Mesothelial cell of epicardium (in vitro differentiated cells): ENCODE measurements around the gene CLASP2. TPM values are rescaled to one million over a fixed set of nuclear protein-coding genes. Genes with fewer than 3 reads are reported as not detected.
"Not testable (repeated sequence)": the region's sequence is repeated elsewhere in the genome, so short reads cannot be mapped to it uniquely, and the experiment has no call there.

Experiments used
- DNase-seq, 2 experiments: peaks; one replicate each; pipeline ENCODE4 v3.0.0; 2021; ENCODE audit warnings: low spot score in 2 of 2; ENCODE audit not compliant: unreplicated experiment in 2 of 2
- H3K27ac Mint-ChIP-seq: 2 replicates; pipeline ENCODE4 v1.8.0; 2021; ENCODE audit warnings: mixed read lengths
- H3K27me3 Mint-ChIP-seq: 2 replicates; pipeline ENCODE4 v1.8.0; 2021; ENCODE audit warnings: low read depth, mixed read lengths
- H3K36me3 Mint-ChIP-seq: 2 replicates; pipeline ENCODE4 v1.8.0; 2021; ENCODE audit warnings: mixed read lengths
- H3K4me1 Mint-ChIP-seq: 2 replicates; pipeline ENCODE4 v1.8.0; 2021; ENCODE audit warnings: mixed read lengths
- H3K4me3 Mint-ChIP-seq: 2 replicates; pipeline ENCODE4 v1.8.0; 2021; ENCODE audit warnings: mild to moderate bottlenecking, moderate library complexity, mixed read lengths
- H3K9me3 Mint-ChIP-seq: 2 replicates; pipeline ENCODE4 v1.8.0; 2021; ENCODE audit warnings: mixed read lengths
- total RNA-seq: library from RNA; stranded (reverse); gene quantifications from 3 replicates; pipeline ENCODE4 v1.2.1, GENCODE V29; 2021
- TF ChIP-seq, protein P1 (sequence below): fragments of 200-600 bp; sonication (generic); IDR thresholded peaks from one replicate; pipeline ENCODE4 v1.5.0; 2021; ENCODE audit warnings: antibody characterized with exemption; ENCODE audit not compliant: unreplicated experiment

The CLASP2 gene
- 57.6 to 71.3 TPM (median 64.4 TPM) in 3 replicates for total RNA-seq

DNA sequence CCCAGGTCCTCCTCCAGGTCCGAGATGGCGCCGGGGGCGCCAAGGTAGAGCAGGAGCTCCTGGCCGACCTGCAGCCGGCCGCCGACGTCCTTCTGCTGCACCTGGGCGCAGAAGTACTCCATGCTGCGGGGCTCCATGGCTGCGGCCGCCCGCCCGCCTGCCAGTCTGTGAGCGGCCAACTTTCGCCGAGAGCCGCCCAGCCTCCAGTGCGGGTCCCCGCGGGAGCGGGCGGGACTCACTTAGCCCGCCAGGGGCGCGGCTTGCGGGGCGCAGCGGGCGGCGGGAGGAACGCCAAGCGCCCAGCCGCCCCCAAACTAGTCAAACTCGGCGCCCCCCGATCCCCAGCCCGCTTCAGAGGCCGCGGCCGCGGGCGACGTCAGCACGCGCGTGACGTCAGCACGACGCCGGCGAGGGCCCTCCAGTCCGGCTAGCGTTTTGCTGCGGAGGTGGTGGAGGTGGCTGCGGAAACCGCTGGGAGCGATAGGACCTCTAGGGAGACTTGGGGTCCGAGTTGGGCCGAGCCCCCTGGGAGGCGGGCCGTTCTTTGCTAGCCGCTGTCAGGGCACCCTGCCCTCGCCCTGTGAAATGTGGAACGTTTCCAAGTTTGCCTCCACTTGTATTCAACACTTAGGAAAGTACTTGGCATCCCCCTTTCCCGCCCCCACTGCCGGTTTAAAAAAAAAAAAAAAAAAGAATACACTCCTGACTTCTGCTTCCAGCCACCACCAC, at the start of gene CLASP2:
Gene CLASP2 (minus strand): TSS at position 389 of the 729 bp plus-strand sequence. CDS start 252 bp downstream, at position 137.
- DNase-seq, result peak; percentile 77 to 88
- peaks cover 9% of the 10 kb centered on the region for H3K4me1 Mint-ChIP-seq
- H3K27ac Mint-ChIP-seq, result peak within 1 kb of the TSS; percentile 98
- no peaks in the 10 kb centered on the region for H3K9me3 Mint-ChIP-seq
- TF ChIP-seq, protein P1, sequence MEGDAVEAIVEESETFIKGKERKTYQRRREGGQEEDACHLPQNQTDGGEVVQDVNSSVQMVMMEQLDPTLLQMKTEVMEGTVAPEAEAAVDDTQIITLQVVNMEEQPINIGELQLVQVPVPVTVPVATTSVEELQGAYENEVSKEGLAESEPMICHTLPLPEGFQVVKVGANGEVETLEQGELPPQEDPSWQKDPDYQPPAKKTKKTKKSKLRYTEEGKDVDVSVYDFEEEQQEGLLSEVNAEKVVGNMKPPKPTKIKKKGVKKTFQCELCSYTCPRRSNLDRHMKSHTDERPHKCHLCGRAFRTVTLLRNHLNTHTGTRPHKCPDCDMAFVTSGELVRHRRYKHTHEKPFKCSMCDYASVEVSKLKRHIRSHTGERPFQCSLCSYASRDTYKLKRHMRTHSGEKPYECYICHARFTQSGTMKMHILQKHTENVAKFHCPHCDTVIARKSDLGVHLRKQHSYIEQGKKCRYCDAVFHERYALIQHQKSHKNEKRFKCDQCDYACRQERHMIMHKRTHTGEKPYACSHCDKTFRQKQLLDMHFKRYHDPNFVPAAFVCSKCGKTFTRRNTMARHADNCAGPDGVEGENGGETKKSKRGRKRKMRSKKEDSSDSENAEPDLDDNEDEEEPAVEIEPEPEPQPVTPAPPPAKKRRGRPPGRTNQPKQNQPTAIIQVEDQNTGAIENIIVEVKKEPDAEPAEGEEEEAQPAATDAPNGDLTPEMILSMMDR, result peak; percentile 46
- no peaks in the 10 kb centered on the region for H3K27me3 Mint-ChIP-seq
- no peak within 1 kb of the TSS for H3K4me3 Mint-ChIP-seq
- H3K36me3 Mint-ChIP-seq, result no peaks in the 10 kb centered on the region

DNA sequence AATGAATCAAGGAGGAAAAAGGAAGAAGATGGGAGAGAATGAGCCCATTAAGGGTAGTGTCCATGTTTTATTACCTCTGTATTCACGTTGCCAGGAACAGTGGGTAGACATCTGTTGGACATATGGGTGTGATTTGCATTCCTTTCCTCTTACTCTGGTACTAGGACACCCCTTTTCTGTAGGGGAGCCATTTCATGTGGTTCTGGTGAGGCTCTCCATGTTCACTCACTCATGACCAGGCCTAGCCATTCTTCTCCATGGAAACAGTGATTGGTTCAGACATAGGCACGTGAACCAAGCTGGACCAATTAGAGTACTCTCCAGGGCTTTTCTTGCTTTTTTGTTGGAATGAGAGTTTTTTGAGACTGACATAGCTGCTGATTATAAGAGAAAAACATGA, 40.8 kb upstream of the CLASP2 start:
- H3K36me3 Mint-ChIP-seq, result no peaks in the 10 kb centered on the region
- no peaks in the 10 kb centered on the region for H3K27me3 Mint-ChIP-seq
- no peak overlapping the region for H3K27ac Mint-ChIP-seq
- no peak for DNase-seq
- H3K9me3 Mint-ChIP-seq, result peaks cover 27% of the 10 kb centered on the region
- no peaks in the 10 kb centered on the region for H3K4me1 Mint-ChIP-seq
- no peak overlapping the region for H3K4me3 Mint-ChIP-seq
- TF ChIP-seq, protein P1, result no peak

DNA sequence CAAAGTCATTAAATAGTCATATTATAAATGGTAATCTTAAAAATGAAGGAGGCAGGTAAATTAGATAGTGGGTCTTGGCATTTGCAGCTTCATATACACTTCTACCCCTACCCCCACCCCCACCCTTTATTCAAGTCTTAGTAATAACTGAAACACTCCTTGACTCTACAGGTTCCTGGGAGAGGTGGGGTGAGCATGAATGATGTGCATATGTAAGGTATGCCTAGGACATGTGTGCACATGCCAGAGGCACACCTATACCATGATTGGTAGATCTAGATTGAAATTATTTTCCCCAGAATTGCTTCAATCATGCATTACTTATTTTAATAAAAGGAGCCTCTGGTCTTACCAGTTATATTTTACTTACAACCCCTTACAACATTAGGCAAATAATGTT, 40.2 kb upstream of the CLASP2 start:
- Mint-ChIP-seq H3K27ac (no peak overlapping the region), H3K9me3 (peaks cover 27% of the 10 kb centered on the region), H3K36me3 (no peaks in the 10 kb centered on the region), H3K27me3 (no peaks in the 10 kb centered on the region), H3K4me3 (no peak overlapping the region), H3K4me1 (no peaks in the 10 kb centered on the region)
- no peak for DNase-seq
- TF ChIP-seq, protein P1, result no peak

DNA sequence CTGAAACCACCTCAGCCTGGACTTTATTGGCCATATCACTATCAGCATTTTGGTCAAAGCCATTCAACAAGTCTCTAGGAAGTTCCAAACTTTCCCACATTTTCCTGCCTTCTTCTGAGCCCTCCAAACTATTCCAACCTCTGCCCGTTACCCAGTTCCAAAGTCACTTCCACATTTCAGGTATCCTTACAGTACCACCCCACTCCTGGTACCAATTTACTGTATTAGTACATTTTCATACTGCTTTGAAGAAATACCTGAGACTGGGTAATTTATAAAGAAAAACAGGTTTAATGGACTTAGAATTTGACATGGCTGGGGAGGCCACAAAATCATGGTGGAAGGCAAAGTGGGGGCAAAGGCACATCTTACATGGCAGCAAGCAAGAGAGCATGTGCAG, 36.3 kb upstream of the CLASP2 start:
- peaks cover 24% of the 10 kb centered on the region for H3K9me3 Mint-ChIP-seq
- not testable (repeated sequence) for H3K4me3 Mint-ChIP-seq, H3K36me3 Mint-ChIP-seq, H3K4me1 Mint-ChIP-seq, H3K27me3 Mint-ChIP-seq, DNase-seq, H3K27ac Mint-ChIP-seq

DNA sequence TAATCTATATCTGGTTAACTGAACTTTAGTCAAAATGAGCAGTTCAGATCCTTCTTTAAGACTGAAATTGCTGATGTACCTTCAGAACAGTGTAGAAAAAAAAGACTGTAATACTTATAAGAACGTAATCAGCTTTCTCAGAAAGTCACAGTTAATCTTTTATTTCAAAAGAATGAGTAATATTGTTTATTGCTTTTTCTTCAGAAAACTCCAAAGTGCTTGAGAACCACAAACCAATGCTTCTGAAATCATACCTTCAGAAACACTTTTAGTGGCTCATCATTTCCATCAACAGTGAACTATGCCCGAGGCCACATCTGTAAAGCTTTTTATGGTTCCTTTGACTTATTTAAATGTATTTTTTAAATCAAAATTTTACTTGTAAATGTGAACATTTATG, 33.3 kb upstream of the CLASP2 start:
- Mint-ChIP-seq H3K9me3 (peaks cover 14% of the 10 kb centered on the region), H3K4me1 (no peaks in the 10 kb centered on the region), H3K27me3 (no peaks in the 10 kb centered on the region), H3K4me3 (no peak overlapping the region), H3K36me3 (no peaks in the 10 kb centered on the region), H3K27ac (no peak overlapping the region)
- TF ChIP-seq, protein P1, result no peak
- no peak for DNase-seq

DNA sequence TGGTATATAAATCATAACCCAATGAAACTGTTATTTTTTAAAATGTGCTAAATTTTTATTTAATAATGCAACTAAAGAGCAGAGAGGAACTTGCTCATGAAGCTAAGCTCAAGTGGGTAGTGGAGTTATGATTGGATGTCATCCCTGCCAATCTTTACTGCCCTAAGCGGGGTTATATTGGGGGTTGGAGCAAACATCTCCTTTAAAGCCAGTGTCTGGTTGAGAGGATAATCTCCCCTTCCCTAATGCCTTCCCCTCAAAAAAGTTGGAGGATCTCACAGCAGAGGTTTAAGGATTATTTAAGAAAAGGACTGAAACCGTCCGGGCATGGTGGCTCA, 32.1 kb upstream of the CLASP2 start:
- H3K27ac Mint-ChIP-seq, result no peak overlapping the region
- no peak for DNase-seq
- H3K9me3 Mint-ChIP-seq, result peaks cover 11% of the 10 kb centered on the region
- H3K4me3 Mint-ChIP-seq, result no peak overlapping the region
- no peaks in the 10 kb centered on the region for H3K4me1 Mint-ChIP-seq
- no peaks in the 10 kb centered on the region for H3K36me3 Mint-ChIP-seq
- no peaks in the 10 kb centered on the region for H3K27me3 Mint-ChIP-seq
- TF ChIP-seq, protein P1, result no peak
